ENCODE measurements around the gene DYNC1LI2. TPM values are rescaled to one million over a fixed set of nuclear protein-coding genes. Genes with fewer than 3 reads are reported as not detected.

DYNC1LI2 gene
- total and polyA plus RNA-seq, 4 experiments from 2014 or later = 16.0 to 78.1 (median 53.0) TPM

DNA sequence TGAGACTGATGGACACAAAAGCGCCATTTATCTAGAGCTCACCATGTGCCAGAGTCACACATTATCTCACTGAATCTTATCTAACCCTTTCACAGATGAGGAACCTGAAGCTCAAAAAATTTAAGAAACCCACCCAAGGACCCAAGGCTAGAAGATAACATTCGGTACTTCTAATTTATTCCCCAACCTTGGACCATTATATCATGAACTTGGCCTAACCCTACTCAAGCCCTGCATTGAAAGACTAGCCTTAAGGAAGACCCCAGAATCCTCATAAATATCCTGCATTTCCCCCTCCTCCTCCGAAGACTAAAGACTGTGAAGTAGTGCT is 548 bp upstream of the DYNC1LI2 start:
- Mint-ChIP-seq H3K4me1 (peaks cover 27 to 41% (median 33%) of the 10 kb centered on the region in 4 donors), H3K9me3 (no peaks in the 10 kb centered on the region), H3K27me3 (peaks cover 0 to 4% of the 10 kb centered on the region in 2 donors), H3K4me3 (peak overlapping the region; percentile 75 to 84 (median 82)), H3K36me3 (peaks cover 5 to 27% of the 10 kb centered on the region in 2 donors), H3K27ac (peak overlapping the region; percentile 47 to 95 (median 85))
- intact Hi-C loops (cut with micrococcal nuclease) = loop anchor here (2.0 to 5.0 kb wide), 4 partner anchors 55 to 345 kb away; partner anchors contain the start of genes CMTM3 and CMTM4
- Histone ChIP-seq H3K27me3 (ENCODE audit: insufficient read depth, low read length) (no peaks in the 10 kb centered on the region), H3K4me1 (ENCODE audit: insufficient read depth, low read length) (peaks cover 29% of the 10 kb centered on the region), H3K4me3 (ENCODE audit: low read length in 2 of 2) (peak overlapping the region in 1 of 2 donors; percentile 15), H3K27ac (ENCODE audit: low read depth, low read length) (peak overlapping the region; percentile 85), H3K9me3 (ENCODE audit: control insufficient read depth in 1 of 2, low read length in 2 of 2) (no peaks in the 10 kb centered on the region), H3K36me3 (ENCODE audit: insufficient read depth, low read length) (peaks cover 4% of the 10 kb centered on the region)
- CTCF ChIA-PET (ENCODE audit: partially characterized antibody) = interaction anchor here (0.8 to 3.6 kb wide), 20 partner anchors 8 to 346 kb away, joined by 3 to 21 read pairs (median 4); partner anchors contain the start of gene NAE1
- POLR2A ChIA-PET (ENCODE audit: partially characterized antibody) = interaction anchor here (1.0 to 2.1 kb wide), 12 partner anchors 10 to 343 kb away, joined by 3 to 8 read pairs (median 6); partner anchors contain the start of genes CKLF, CMTM3 and NAE1
- DNase-seq = no peak

DNA sequence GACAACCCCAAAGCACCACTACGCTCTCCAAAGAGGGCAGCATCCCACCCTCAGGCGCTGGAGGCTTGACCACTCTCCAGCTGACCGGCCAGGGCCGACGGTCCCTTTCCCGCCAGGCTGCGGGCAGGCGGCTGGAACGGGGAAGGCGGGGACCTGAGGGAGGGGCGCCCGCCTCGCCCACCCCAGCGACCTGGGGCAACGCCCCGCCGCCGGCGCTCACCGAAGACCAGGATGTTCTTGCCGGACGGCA is 431 bp downstream of the DYNC1LI2 start:
- H3K4me3 Mint-ChIP-seq = peak overlapping the region; percentile 88 to 95 (median 93)
- Histone ChIP-seq H3K27ac (ENCODE audit: low read depth, low read length) (peak overlapping the region; percentile 85), H3K4me3 (ENCODE audit: low read length in 2 of 2) (peak overlapping the region; percentile 64 to 73), H3K36me3 (ENCODE audit: insufficient read depth, low read length) (peaks cover 4% of the 10 kb centered on the region), H3K9me3 (ENCODE audit: control insufficient read depth in 1 of 2, low read length in 2 of 2) (no peaks in the 10 kb centered on the region), H3K4me1 (ENCODE audit: insufficient read depth, low read length) (peaks cover 35% of the 10 kb centered on the region), H3K27me3 (ENCODE audit: insufficient read depth, low read length) (no peaks in the 10 kb centered on the region)
- peaks cover 8 to 36% of the 10 kb centered on the region in 2 donors for H3K36me3 Mint-ChIP-seq
- POLR2A ChIA-PET (ENCODE audit: partially characterized antibody) = interaction anchor here (0.9 to 2.1 kb wide), 14 partner anchors 9 to 342 kb away, joined by 3 to 8 read pairs (median 5); partner anchors contain the start of genes CKLF, CMTM3, CMTM4 and NAE1
- peak overlapping the region; percentile 77 to 95 (median 86) for H3K27ac Mint-ChIP-seq
- no peaks in the 10 kb centered on the region for H3K9me3 Mint-ChIP-seq
- intact Hi-C loops (cut with micrococcal nuclease) = loop anchor here (2.0 to 5.0 kb wide), 4 partner anchors 54 to 344 kb away; partner anchors contain the start of genes CMTM3 and CMTM4
- DNase-seq = peak in 1 of 5 donors; percentile 40
- peaks cover 34 to 51% (median 41%) of the 10 kb centered on the region in 4 donors for H3K4me1 Mint-ChIP-seq
- peaks cover 0 to 4% of the 10 kb centered on the region in 2 donors for H3K27me3 Mint-ChIP-seq
- CTCF ChIA-PET (ENCODE audit: partially characterized antibody) = interaction anchor here (0.6 to 3.6 kb wide), 13 partner anchors 10 to 345 kb away, joined by 3 to 21 read pairs (median 7); no protein-coding TSS in a partner anchor

DNA sequence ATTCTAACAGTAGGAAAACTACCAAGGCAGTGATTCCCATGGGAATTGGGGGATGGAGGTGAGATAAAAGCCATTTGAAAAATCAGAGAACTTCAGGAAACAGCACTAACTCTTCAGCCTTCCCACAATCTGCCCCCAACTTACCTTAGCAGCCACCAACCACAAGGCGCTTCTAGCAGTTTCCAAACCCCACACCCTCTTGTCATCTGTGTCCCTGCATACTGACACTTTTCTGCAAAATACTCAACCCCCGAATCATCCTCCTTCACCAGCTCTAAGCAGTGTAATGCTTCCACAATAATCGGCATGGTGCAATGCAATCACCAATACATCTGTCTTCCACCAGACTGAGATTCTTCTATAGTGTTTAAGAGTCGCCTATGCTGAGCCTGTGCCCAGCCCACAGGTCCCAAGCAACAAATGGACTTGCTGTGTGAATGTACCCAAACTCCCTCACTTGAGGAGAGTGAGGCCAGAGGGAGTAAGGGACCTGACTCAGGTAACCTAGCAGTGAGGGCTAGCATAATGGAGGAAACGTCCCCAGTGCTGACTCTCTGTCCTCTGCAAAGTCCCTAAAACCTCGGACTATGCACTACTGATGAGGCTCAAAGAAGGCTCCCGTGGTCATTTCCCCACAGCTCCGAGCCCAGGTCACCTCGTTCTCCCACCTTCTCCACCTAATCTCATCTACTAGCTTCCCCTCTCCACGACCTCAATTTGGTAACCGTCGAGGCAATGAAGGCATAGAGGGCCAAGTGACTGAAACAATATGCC is 943 bp downstream of the DYNC1LI2 start:
- Histone ChIP-seq H3K27me3 (ENCODE audit: insufficient read depth, low read length) (no peaks in the 10 kb centered on the region), H3K9me3 (ENCODE audit: control insufficient read depth in 1 of 2, low read length in 2 of 2) (no peaks in the 10 kb centered on the region), H3K36me3 (ENCODE audit: insufficient read depth, low read length) (peaks cover 4% of the 10 kb centered on the region), H3K4me3 (ENCODE audit: low read length in 2 of 2) (peak overlapping the region; percentile 64 to 73), H3K4me1 (ENCODE audit: insufficient read depth, low read length) (peaks cover 35% of the 10 kb centered on the region), H3K27ac (ENCODE audit: low read depth, low read length) (peak overlapping the region; percentile 85)
- ChIA-PET POLR2A (ENCODE audit: partially characterized antibody) (interaction anchor here (0.9 to 2.1 kb wide), 12 partner anchors 8 to 342 kb away, joined by 3 to 8 read pairs (median 4); partner anchors contain the start of genes CKLF, CMTM3 and CMTM4), CTCF (ENCODE audit: partially characterized antibody) (interaction anchor here (0.7 to 3.6 kb wide), 7 partner anchors 9 to 344 kb away, joined by 3 to 21 read pairs (median 13); no protein-coding TSS in a partner anchor)
- H3K4me1 Mint-ChIP-seq = peaks cover 35 to 52% (median 42%) of the 10 kb centered on the region in 4 donors
- H3K36me3 Mint-ChIP-seq = peaks cover 9 to 37% of the 10 kb centered on the region in 2 donors
- DNase-seq = peak in 1 of 5 donors; percentile 3
- peaks cover 0 to 4% of the 10 kb centered on the region in 2 donors for H3K27me3 Mint-ChIP-seq
- intact Hi-C loops (cut with micrococcal nuclease) = loop anchor here (2.0 to 5.0 kb wide), 4 partner anchors 54 to 344 kb away; partner anchors contain the start of genes CMTM3 and CMTM4
- H3K4me3 Mint-ChIP-seq = peak overlapping the region; percentile 88 to 95 (median 93)
- H3K9me3 Mint-ChIP-seq = no peaks in the 10 kb centered on the region
- peak overlapping the region; percentile 77 to 95 (median 90) for H3K27ac Mint-ChIP-seq

DNA sequence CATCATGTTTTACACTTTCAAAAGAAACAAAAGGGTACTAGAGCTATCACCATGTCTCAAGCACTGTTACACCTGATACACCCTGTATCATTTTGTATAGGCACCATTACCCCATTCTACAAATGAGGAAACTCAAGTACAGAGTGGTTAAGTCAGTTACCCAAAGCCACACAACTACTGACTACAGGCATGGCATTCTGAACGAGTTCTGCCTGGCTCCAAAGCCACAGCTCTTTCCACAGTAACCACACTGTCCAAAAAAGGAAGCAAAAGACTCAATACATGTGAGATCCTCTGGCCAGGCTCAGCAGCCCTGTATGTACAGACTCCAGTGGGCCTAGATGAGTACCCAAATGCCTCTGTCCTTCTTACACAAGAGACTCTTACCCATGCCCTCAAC is 4.7 kb downstream of the DYNC1LI2 start:
- Mint-ChIP-seq H3K9me3 (no peaks in the 10 kb centered on the region), H3K4me3 (peak overlapping the region in 2 of 8 donors; percentile 10 to 17), H3K27ac (peak overlapping the region in 1 of 7 donors; percentile 42), H3K36me3 (peaks cover 17 to 51% of the 10 kb centered on the region in 2 donors), H3K27me3 (no peaks in the 10 kb centered on the region), H3K4me1 (peaks cover 32 to 46% (median 39%) of the 10 kb centered on the region in 4 donors)
- no peaks in the 10 kb centered on the region for H3K27me3 ChIP-seq (ENCODE audit: insufficient read depth, low read length)
- peaks cover 28% of the 10 kb centered on the region for H3K4me1 ChIP-seq (ENCODE audit: insufficient read depth, low read length)
- ChIA-PET CTCF (ENCODE audit: partially characterized antibody) (interaction anchor here (1.9 to 2.2 kb wide), 2 partner anchors 10 to 84 kb away, joined by 7 to 9 read pairs; partner anchors contain the start of gene NAE1), POLR2A (ENCODE audit: partially characterized antibody) (no interaction called here)
- H3K9me3 ChIP-seq (ENCODE audit: control insufficient read depth in 1 of 2, low read length in 2 of 2) = no peaks in the 10 kb centered on the region
- intact Hi-C loops (cut with micrococcal nuclease) = no loop called here
- no peak for DNase-seq
- H3K36me3 ChIP-seq (ENCODE audit: insufficient read depth, low read length) = peaks cover 15% of the 10 kb centered on the region
- H3K27ac ChIP-seq (ENCODE audit: low read depth, low read length) = no peak overlapping the region
- no peak overlapping the region for H3K4me3 ChIP-seq (ENCODE audit: low read length in 2 of 2)

DNA sequence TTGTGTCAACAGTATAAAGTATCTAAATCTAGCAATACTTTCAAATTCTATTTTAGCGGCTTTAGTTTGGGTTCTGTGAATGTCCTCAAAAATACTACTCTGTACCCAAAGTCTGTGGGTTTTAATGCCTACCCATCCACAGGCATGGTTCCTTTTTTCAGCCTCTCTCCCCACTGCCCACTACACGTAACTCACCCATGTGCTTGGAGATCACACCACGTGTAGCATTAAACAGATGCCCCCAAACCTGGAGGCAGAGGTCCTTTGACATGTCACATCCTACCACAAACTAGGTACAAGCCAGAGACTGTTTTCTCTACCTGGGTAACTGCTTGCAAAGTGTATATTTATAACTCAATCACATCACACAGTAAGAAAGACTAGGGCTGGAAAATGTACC is 5.4 kb downstream of the DYNC1LI2 start:
- CTCF ChIA-PET (ENCODE audit: partially characterized antibody) = interaction anchor here (1.5 to 2.2 kb wide), 2 partner anchors 9 to 339 kb away, joined by 3 to 9 read pairs; no protein-coding TSS in a partner anchor
- no peak overlapping the region for H3K4me3 ChIP-seq (ENCODE audit: low read length in 2 of 2)
- Mint-ChIP-seq H3K9me3 (no peaks in the 10 kb centered on the region), H3K27me3 (no peaks in the 10 kb centered on the region), H3K4me3 (no peak overlapping the region), H3K36me3 (peaks cover 21 to 56% of the 10 kb centered on the region in 2 donors), H3K27ac (peak overlapping the region in 1 of 7 donors; percentile 80), H3K4me1 (peaks cover 34 to 49% (median 41%) of the 10 kb centered on the region in 4 donors)
- peaks cover 21% of the 10 kb centered on the region for H3K36me3 ChIP-seq (ENCODE audit: insufficient read depth, low read length)
- no peak overlapping the region for H3K27ac ChIP-seq (ENCODE audit: low read depth, low read length)
- POLR2A ChIA-PET (ENCODE audit: partially characterized antibody) = no interaction called here
- DNase-seq = no peak
- no peaks in the 10 kb centered on the region for H3K27me3 ChIP-seq (ENCODE audit: insufficient read depth, low read length)
- H3K9me3 ChIP-seq (ENCODE audit: control insufficient read depth in 1 of 2, low read length in 2 of 2) = no peaks in the 10 kb centered on the region
- H3K4me1 ChIP-seq (ENCODE audit: insufficient read depth, low read length) = peaks cover 32% of the 10 kb centered on the region
- intact Hi-C loops (cut with micrococcal nuclease) = no loop called here

DNA sequence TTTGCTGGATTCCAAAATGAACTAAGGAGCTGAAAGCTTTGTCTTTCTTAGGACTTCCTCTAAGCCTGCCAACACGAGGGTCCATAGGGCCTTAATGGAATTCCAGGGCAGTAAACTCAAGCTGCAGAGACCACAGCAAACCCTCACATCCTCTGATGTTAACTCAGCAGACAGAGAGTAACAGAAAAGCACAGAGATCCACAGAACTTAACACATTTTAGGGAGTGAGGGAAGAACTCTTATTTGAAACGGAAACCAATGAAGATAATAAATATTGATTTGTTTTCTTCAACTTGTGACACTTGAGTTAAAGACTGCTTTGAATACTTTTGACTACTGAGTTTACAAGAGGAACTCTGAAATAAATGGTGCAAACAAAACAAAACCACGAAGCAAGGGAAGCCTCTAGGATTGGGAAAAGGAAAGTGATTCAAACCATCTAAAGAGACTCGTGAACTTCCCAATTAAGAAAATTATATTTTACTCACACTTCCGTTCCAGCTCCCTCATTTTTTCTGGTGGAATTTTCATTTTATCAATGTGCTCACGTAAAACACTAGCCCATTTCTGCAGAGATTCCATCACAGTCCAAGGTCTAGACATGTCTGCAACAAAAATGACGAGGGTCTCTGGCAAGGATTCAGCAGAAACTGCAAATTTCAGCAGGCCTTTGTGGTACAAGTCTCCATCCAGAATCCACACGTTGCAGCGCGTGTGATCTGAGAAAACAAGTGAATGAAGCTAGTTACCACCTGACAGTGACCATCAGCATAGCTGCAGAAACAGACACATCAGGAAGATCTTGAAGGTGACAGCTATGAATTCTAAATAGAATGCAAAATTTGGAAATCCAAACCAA is 9.2 kb downstream of the DYNC1LI2 start:
- ChIA-PET CTCF (ENCODE audit: partially characterized antibody) (interaction anchor here (0.7 to 8.8 kb wide), 6 partner anchors 9 to 339 kb away, joined by 3 to 76 read pairs (median 6); partner anchors contain the start of gene DYNC1LI2), POLR2A (ENCODE audit: partially characterized antibody) (interaction anchor here (1.2 kb wide), 1 partner anchor 9 kb away, joined by 5 read pairs; the partner anchor contains the start of gene DYNC1LI2)
- intact Hi-C loops (cut with micrococcal nuclease) = no loop called here
- Mint-ChIP-seq H3K4me1 (peaks cover 21 to 37% (median 26%) of the 10 kb centered on the region in 4 donors), H3K9me3 (no peaks in the 10 kb centered on the region), H3K27me3 (no peaks in the 10 kb centered on the region), H3K4me3 (no peak overlapping the region), H3K36me3 (peaks cover 24 to 63% of the 10 kb centered on the region in 2 donors), H3K27ac (peak overlapping the region in 1 of 7 donors; percentile 75)
- H3K4me3 ChIP-seq (ENCODE audit: low read length in 2 of 2) = no peak overlapping the region
- peaks cover 24% of the 10 kb centered on the region for H3K4me1 ChIP-seq (ENCODE audit: insufficient read depth, low read length)
- no peak for DNase-seq
- peaks cover 39% of the 10 kb centered on the region for H3K36me3 ChIP-seq (ENCODE audit: insufficient read depth, low read length)
- no peaks in the 10 kb centered on the region for H3K27me3 ChIP-seq (ENCODE audit: insufficient read depth, low read length)
- no peaks in the 10 kb centered on the region for H3K9me3 ChIP-seq (ENCODE audit: control insufficient read depth in 1 of 2, low read length in 2 of 2)
- no peak overlapping the region for H3K27ac ChIP-seq (ENCODE audit: low read depth, low read length)

Data from CD4-positive, alpha-beta memory T cell (primary cell).